ENCODE data around the gene SLC4A2. TPM values are rescaled to one million over a fixed set of nuclear protein-coding genes. Genes with fewer than 3 reads are reported as not detected.

SLC4A2 gene
- polyA plus RNA-seq, 1 donor, result 55.9 TPM

DNA sequence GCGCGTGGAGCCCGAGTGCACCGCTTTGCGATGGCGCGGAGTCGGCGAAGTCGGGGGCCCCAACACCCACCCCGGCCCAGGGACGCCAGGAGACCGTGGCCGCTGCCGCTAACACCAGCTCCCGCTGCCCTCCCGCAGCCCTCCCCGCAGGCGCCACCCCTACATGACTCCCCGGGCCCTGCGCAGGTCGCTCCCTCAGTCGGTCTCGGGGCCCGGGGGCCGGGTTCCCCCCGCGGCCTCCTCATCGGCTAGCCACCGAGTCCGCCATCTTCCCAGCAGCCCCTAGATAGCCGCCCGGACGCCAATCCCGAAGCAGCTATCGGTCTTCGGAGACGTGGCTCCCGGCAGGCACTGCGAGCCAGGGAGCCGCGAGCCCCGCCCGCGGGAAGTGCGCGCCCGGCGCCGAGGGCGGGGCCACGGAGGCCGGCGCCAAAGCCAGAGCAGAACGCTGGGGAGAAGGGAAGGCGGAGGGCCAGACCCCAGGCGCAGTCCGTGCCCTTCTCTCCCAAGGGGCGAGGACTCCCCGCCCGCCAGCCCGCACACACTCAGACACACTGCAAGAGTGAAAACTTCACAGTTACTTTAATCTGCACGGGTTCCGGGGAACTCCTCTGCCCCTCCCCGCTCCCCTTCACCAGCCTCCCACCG is 21.3 kb downstream of the SLC4A2 start, which contains the start of gene FASTK:
Gene FASTK, minus strand, starts transcription at position 288 of the 648 bp plus-strand sequence. Its CDS starts 43 bp downstream, at position 245.
- peak; percentile 79 for DNase-seq (ENCODE audit: low read depth)

DNA sequence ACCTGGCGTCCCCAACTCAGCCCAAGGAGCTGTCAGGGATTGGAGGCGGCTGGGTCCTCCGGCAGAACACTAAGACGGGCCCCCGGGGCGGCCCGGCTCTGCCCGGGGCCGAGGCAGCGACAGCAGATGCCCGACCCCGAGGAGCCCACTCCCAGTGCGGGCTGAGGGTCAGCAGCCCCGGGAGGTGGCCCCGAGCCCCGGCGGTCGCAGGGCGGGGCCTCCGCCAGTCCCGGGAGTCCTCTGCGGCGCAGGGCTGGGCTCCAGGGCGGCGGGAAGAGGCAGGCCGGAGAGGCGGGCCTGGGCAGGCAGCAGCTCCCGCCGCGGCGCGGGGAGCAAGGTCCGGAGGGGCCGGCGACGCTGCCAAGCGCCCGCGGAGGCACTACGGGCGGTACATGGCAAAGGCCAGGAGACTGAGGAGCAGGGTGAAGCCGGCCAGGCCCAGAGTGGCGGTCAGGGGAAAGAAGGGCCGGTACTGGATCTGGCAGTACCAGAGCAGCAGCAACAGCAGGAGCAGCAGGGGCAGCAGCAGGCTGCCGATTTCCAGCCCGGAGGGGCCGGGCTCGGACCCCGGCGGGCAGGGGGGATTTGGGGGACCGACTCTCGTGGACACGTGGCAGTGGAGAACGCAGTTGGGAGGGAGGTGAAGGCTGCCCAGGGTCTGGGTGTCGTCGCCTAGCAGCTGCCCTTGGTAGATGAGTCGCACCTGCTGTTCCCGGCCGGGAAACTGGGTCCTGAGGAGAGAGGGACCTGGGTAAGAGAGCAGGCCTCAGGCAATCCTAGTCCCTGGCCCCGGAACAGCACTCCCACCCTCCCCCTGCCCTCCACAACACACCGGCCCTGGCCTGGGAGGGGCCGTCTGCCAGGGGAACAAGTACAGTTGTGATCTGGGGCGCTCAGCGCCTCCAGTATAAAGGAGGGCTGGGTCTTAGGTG is 22.0 kb downstream of the SLC4A2 start:
- no peak for DNase-seq (ENCODE audit: low read depth)

DNA sequence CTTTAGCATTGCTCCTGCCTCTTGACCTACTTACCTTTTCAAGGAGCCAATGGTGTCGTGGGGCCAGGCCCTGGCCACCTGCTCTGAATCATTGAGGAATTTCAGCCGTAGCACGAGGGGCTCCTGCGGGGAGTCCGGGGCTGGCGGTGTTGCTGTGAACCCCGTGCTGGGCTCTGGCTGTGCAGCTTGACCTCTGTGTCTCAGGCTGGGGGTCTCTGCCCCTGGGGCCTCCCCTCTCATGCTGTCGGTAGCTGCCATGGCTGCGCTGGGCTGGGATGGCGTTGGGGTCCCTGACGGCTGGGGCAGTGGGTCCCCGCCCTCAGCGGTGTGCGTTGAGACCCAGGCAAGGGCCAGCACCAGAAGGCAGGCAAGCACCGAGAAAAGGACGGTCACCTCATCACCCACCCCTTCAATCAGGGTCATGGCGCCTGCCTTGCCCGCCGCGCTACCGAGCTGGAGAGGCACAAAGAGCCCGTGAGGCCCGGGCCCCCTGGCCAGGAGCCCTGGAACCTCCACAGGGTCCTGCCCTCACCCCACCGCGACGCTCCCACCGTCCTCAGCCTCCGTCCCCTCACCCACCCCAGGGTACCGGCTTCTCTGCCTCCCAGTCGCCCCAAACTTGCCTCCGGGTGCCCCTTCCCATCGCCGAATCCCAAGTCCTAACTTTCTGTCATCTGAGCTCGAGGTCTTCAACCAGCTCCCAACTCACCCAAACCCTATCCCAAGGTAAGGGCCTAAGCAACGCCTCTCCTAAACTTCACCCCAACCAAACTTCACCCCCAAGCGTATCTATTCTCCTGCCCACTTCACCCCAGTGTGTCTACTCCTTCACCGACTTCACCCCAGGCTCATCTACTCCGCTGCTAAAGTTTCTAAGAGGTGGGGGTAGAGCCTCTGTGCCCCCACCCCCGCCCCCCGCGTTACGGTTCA is 23.0 kb downstream of the SLC4A2 start:
- DNase-seq (ENCODE audit: low read depth), result no peak

DNA sequence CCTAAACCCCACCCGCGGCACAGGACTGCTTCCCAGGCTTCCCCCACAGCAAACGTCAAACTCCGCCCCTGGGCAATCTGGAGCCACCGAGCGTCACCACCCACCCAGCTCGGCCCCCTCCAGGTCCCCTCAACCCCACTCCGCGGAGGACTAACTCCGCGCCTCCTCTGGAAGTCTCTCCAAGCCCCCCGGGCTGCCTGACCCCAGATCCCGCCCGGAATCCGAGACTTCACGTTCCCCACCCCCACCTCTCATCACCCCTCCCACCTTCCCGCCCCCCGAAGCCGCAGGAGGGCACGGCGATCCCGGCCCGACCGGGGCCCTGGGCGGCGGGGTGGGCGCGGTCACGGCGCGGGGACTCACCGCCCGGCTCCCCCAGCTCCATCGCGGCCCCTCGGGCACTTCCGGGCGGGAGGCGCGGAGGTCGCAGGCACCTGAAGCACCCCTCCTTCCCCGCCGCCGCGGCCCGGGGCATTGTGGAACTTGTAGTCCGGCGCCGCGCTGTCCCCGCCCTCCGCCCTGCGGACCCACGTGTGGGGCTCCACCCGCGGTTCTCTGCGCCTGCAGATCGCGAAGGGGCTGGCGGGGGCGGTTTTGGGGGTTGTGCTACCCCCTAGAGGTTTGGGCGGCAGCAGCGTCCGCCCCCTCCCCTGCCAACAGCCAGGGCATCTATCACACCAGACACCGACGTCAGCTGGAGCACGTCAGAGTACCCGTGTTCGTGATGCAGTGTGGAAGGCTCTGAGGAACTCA is 23.9 kb downstream of the SLC4A2 start, which contains the start of gene TMUB1:
Gene TMUB1, minus strand, starts transcription at position 423 of the 753 bp plus-strand sequence. CDS start 930 bp downstream, outside the sequence.
- no peak for DNase-seq (ENCODE audit: low read depth)

DNA sequence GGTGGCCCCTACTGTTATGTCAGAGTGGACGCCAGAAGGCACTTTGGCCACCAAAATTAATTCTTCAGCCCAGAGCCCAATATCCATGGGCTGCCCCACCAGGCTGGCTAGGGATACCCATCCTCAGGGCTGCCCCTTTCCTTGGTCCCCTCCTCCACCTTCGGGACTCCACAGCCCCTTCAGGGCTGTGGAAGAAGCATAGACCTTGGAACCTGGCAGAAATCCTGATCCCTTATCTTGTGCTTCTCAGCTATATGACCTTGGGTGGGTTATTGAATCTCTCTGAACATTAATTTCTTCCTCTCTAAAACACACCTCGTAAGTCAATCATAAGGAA is 24.4 kb downstream of the SLC4A2 start:
- no peak for DNase-seq (ENCODE audit: low read depth)

DNA sequence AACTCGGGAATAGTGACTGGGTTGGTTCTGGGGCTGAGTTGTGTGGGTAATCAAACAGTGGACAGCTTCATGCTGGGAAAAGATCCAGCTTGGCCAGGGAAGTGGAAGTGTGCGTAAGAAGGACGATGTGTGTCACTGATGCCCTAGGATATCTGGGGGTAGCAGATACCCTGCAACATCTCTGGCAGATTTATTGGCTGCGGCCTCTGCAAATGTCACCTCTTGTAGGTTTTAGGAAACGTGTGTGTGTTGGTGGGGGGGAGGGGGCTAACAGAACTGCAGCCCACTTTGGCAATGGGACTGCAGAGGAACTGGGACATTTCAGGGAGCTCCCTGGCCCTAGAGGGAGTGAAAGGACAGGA is 25.9 kb downstream of the SLC4A2 start:
- DNase-seq (ENCODE audit: low read depth), result no peak

DNA sequence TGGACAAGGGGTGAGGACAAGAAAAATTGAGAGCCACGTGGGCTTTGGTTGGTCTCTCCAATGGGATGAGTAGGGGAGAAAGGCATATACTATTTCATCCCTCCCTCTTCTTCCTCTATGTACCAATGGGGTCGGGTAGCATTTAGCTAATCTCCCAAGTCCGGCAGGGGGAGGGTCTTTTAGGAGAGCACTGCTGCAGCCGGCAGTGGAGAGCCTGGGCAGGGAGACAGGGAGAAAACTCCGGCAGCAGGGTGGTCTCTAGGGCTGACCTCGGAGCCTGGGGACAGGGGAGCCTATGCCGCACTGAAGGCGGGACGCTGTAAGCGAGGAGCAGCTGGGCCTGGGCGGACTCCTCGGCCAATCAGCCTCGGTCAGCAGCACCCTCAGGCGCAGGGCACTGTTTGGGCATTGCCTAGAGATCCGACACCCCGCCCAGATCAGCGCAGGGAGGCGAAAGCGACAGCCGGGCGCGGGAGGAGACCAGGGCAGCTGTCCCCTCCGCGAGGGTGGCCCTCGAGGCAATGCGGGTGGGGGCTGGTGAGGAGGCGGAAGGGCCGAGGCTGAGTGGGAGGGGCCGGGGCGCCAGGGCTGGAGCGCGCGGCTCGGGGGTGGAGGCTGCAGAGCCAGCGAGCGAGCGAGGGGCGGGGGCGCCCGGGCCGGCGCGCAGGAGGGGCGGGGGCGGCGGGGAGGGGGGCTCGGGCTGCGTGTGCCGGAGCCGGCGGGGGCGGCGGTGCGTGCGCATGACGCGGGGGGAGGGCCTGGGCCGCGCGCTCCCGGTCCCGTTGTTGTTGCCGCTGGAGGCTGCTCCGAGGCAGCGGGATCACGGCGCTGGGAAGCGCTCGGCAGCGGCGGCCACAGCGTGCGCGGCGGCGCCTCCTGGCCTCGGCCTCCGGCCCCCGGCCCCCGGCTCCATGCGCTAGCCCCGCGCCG is 26.6 kb downstream of the SLC4A2 start, which contains the start of gene AGAP3:
Gene AGAP3, plus strand, starts transcription at position 785 of the 930 bp plus-strand sequence. CDS start 267 bp downstream, outside the sequence.
- DNase-seq (ENCODE audit: low read depth), result no peak

DNA sequence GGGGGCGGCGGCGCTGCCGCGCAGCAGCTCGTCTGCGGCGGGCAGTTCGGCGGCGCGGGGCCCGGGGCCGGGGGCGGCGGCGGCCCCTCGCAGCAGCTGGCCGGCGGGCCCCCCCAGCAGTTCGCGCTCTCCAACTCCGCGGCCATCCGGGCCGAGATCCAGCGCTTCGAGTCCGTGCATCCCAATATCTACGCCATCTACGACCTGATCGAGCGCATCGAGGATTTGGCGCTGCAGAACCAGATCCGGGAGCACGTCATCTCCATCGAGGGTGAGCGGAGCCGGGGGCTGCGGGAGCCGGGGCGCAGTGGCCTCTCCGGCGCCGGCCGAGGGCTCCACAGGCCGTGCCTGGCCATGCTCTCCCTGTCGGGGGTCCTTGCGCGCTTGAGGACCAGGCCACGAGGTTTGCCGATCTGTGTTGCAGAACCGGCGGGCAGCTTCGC is 27.4 kb downstream of the SLC4A2 start:
- no peak for DNase-seq (ENCODE audit: low read depth)

DNA sequence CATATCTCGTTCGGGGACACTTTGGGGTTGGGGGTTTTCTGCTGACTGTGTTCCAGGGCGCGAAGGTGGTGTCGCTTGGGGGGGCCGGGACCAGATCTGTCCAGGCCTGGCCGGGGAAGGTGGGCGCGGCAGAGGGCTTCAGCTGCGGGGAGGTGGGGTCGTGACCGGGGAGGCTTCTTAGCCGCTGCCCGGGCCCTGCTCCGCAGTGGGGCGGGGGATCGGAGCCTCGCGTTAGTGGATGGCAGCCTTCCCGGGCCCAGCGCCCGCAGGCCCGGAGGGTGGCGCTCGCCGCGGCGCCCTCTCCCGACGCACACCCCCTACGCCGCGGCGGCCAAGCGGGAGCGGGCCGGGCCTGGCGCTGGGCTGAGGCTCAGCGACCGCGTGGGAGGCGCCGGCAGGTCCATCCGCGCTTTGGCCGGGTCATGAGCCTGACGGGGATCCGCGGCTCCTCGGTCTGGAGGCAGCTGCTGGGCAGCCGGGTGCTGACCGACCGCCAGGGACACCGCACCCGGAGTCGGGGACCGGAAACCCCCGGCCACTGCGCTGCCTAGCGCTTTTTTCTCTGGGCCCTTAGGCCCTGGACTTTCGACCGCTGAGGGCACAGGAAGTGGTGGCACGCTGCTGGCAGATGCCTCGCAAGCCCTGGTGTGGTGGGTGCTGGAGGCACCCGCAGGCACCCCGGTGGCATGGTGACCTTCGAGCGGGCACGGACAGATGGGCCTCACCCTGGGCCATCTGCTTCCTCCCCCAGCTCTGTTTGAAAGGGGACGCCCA is 28.0 kb downstream of the SLC4A2 start:
- DNase-seq (ENCODE audit: low read depth), result no peak

DNA sequence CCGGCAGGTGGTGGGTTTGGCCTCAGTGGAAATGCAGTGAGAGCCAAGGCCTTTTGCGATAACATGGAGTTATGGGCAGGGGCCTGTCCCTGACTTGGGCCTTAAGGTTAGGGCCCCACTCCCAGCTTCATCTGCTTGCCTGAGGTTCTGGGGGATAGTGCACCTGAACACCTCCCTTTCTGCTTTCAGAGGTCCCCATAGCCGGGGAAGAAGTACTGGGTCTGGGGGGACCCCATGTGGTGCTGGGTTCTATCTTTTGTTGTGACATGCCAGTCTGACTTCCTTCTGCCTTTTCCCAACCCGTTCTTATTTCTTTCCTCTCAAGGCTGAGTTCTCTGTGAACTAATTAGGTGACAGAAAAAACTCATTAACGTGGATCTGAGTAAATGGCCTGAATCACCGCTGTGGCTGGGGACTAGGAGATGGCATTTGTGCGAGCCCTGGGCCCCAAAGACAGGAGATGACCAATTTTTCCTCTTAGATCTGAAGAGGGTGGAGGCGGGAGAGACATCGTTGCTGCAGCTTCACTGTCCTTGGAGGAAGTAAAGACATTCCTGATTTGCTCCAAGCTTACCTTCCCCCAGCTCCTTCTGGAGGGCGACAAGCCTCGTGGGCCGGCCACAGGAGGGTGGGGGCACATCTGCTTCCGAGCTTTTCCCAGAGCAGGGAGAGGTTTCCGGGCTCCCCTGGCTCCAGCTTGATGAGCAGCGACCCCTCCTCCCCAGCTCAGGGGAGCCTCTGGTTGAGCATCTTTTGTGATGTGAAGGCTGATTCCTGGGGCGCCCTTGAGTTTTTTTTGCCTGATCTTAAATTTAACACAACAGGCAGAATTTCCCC is 28.8 kb downstream of the SLC4A2 start:
- no peak for DNase-seq (ENCODE audit: low read depth)

DNA sequence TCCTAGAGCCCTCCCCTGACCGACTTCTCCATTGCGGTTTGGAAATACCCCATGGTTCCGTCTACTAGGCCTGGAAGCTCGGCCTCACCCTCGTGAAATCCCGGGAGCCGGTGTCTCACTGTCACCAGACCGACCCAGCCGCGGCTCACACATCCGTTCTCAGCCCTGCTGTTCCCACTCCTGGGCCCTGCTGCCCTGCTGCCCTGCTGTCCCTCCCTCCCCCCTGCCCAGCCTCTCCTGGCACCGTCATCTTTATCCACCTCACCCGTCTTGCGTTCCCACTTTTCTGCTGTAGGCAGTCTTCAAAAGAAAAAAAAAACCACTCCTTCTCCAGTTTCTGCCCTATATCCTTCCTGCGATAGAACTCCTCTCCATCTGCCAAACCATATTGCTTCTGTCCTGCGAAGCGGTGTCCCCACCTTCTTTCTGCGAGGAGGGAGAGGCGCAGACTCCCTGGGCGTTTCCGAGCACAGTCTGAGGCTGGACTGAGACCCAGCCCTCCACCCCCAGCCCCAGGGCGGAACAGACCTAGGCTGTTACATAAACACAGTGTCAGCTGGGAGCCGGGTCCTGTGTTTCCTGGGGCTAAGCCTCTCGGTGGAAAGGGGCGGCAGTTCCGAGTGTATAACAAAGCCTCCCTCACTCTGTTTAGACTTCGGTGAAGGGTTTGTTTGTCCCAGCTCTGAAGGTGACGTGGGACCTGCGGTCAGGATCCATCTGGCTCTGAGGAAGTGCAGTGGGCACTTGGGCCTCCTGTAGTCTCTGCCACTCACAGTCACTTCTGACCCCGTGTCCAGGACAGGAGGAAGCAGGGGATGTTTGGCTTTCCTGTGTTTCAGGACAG is 29.7 kb downstream of the SLC4A2 start:
- no peak for DNase-seq (ENCODE audit: low read depth)

DNA sequence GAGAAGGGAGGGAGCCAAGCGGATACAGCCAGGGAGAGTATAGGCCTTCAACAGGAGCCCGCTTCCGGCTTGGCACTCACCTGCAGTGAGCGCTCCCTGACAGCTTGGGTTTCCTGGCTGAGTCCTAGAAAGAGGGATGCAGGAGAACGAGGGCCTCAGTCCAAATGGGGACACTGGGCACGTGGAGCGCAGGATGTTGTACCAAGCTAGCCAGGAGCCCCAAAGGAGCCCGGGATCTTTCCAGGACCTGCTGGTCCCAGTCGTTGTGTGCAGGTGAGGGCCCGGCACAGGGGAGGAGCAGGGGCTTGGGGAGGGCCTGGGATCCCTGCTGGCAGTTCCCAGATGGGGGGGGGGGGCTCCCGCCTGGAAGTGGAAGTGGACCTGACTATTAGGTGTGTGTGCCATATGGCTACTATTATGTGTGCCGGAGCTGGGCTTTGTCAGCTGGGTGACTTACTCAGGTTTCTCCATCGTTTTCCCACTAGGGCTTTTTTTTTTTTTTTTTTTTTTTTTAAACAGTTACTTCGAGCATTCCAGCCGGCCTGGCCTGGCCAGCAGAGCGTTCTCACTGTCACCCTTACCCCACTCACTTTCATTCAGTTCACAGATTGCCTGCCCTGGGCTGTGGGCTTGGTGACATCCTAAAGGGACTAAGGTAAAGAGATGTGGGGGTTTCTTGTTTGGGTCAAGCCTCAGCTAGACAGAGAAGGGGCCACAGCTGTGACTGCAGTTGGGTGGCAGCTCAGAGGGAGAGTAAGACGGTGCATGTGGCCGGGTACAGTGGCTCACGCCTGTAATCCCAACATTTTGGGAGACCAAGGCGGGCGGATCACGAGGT is 30.7 kb downstream of the SLC4A2 start:
- DNase-seq (ENCODE audit: low read depth), result no peak

DNA sequence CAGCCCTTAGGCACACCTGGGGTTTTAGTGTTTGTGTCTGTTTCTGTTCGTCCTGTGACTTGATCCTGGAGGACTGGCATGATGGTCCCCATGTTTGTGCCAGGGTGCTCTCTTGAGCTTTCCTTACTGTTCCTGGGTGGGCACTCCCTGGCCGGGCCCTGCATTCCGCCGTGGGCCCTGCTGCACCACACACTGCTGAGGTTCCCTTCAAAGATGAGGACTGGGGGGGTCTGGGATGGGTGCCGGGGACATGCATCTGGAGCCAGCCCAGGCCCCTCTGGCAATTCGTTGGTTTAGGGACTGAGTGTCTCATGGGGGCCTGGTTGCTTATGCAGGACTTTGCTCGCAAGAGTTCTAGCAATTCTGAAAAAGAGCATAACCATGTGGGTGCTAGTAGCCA is 31.6 kb downstream of the SLC4A2 start:
- DNase-seq (ENCODE audit: low read depth), result no peak

DNA sequence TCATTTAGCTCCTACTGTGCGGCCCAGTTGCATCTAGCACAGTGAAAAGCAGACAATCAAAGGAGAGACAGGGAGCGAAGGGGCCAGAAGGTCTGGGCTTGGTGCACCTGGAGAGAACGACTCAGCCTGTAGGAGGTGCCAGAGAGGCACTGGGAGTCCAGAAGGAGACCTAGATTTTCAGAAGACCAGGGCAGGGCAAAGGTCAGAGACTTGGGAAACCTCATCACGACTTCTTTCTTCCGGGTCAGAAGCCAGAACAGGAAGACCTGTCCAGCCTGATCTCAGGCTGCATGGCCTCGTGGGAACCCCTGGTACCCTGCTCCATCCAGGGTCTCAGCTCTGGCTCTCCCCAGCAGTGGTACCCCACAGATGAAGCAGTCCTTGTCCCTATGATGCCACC is 32.0 kb downstream of the SLC4A2 start:
- DNase-seq (ENCODE audit: low read depth), result no peak

DNA sequence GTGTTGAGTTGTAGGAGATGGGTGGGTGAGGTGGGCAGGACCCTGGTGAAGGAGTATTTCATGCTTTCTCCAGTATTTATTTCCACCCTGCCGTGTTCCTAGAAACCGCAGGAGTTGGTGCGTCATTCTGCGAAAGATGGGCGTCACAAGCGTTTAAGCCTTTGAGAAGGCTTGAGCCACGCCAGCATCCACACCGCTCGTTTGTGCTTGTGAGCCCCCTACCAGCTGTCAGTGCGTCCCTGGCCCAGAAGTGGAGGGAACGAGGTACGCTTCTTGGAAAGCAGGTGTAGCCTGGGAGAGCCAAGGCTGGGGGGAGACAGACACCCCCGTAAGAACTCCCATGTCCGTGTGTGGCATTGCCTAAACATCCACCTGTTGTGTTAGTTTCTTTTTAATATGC is 32.6 kb downstream of the SLC4A2 start:
- no peak for DNase-seq (ENCODE audit: low read depth)

DNA sequence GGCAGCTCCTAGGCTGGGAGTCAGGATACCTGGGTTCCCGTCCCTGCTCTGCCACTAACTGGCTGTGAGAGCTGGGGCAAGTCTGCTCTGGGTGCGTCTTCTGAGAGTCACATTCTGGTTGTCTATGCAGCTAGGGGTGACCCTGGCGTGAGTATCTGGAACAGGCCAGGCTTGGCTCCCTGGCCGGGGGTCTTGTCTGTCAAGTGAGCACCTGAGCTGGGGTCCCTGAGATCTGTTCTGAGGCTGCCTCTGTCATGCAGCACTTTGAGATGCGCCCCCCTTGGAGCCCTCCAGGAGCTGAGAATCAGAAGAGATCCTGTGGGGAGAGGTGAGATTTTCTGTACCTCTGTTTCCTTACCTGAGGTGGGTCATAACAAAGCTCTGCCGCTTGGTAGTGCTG is 34.4 kb downstream of the SLC4A2 start:
- no peak for DNase-seq (ENCODE audit: low read depth)

Measured in forelimb muscle (tissue), 1 donor.